ENCODE measurements around the gene CTRB2.

CTRB2 gene

GRCh38 chr16:75203667-75204409 is 3.1 kb downstream of the CTRB2 start:
- no peak for DNase-seq

- no peak for DNase-seq
These were observed 3.9 kb downstream of the CTRB2 start for GRCh38 chr16:75203096-75203495.

DNA sequence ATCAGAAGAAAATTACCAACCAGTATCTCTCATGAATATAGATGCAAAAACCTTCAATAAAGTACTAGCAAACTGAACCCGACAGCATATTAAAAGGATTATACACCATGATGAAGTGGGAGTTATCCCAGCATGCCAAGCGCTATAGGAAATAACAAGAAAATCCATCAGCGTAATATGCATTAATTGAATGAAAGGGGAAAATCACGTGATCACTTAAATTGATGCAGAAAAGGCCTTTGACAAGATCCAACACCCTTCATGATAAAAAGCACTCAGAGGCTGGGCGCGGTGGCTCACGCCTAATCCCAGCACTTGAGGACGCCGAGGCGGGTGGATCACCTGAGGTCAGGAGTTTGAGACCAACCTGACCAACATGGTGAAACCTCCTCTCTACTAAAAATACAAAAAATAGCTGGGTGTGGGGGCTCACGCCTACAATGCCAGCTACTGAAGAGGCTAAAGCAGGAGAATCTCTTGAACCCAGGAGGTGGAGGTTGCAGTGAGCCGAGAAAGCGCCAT is 4.8 kb downstream of the CTRB2 start:
- no peak for DNase-seq

DNA sequence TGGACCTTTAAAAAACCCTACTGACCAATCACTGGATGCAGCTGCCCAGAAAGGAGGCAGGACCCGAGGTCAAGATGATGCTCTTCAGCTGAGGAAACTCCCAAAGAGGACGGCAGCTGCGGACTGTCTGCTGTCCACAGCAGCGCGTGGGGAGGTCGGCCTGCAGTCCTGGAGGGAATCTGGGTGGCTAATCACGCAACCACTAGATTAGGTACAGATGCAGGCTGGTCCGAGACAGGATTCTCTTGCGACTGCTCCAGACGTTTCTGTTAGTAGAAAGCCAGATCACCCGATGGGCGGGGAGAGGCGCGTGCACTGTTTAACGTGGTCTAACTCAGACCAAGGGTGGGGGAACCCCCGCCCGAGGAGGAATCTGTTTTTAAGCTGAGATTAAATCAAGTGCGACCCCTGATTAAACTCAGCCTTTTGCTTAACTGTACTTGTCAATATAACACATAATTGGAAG is 8.8 kb downstream of the CTRB2 start:
- DNase-seq: no peak

DNA sequence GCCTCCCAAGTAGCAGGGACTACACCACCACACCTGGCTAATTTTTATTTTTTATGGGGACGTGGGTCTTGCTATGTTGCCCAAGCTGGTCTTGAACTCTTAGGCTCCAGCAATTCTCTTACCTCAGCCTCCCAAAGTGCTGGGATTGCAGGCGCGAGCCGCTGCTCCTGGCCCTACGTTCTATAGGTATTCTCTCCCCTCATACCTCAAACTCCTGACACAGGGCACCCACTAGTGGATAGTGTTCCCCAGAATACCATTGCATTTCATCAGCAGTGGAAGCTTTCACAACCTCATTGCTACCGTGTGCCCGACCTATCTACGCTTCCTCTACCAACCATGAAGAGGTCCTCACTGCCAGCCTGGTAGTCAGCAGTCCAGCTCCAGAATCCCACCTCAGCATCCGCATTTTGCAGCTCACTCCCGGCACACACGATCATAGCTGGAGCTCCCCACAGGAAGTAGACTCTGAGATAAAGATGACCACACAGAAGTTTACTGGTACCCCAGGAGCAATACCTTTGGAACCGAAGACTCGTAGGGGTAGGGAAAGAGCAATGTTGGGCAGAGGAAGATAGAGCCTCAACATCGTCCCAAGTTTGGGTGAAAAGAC is 9.3 kb downstream of the CTRB2 start:
- DNase-seq: no peak

- DNase-seq: no peak
These were observed 10.1 kb downstream of the CTRB2 start for GRCh38 chr16:75196836-75197235.

DNA sequence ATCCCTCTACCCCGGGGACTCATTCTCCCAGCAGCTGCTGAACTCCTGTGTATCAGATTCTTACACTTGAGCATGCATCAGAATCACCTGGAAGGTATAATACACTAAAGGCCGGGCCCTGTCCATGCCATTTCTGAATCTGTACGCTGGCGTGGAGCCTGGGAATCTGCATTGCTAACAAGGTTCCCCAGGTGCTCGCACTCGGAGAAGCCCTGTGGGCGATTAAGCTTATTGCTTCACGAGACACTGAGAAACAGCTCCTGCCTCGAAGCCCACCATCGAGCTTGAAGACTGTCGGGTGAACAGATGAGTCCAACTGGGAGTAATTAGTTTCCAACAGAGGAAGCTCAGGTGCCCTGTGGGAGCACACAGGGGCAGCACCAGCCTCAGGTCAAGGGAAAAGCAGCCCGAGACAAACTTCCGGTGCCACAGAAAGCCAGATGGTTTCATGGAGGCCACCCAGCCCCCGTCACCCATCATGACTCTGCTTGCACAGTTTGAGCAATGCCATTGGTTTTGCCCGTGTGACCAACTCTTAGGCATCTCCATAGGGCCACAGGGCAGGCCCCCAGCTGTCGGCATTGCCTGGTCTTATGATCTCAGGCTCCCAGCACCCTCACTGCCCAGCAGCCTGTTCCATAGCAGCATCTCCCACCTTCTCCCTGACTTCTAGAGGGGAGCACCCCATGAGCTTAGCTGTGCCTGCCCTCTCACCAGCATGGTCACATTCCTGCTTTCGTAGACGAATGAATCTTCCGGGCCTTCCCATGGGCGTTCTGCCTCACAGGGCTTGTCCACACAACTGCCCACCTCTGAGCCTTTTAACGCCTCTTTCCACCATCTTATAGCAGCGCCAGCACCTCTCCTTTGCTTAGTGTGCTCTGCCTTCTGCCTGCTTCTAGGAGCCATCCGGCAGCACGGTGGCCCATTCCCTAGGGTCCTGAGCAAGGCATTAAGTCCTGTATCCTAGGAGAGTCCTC is 10.9 kb downstream of the CTRB2 start:
- no peak for DNase-seq

DNA sequence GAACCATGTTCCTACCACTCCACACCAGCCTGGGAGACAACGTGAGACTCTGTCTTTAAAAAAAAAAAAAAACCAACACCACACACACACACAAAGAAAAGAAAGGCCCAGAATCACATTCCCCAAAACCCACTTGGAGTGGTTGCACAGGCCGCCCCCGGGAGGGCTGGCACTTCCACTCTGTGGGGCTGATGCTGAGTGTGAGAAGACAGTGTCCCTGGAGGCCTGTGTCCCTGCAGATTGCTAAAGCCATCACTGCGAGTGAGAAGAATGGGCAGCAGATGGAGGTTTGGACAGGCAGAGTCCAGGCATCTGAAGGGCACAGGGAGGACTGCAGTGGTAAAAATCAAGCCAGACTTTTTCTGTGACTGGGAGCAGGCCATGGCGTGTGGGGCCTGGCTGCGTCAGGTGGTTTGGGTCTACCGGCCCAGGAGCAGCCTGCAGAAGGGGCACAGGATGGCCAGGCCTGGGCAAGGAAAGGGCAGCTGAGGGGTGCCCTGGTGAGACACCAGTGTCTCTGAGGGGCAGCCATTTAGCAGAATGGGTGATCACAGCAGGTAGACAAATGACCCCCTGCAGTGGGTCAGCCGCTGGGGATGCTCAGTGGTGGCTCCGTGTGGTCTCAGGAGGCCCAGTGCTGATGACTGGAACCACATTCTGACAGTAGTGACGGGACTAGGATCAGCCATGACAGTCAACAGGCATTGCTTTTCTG is 13.1 kb downstream of the CTRB2 start:
- no peak for DNase-seq

- DNase-seq: no peak
These were observed 13.7 kb downstream of the CTRB2 start for GRCh38 chr16:75193265-75193650.

GRCh38 chr16:75192606-75193264 is 14.2 kb downstream of the CTRB2 start:
- DNase-seq: no peak

DNA sequence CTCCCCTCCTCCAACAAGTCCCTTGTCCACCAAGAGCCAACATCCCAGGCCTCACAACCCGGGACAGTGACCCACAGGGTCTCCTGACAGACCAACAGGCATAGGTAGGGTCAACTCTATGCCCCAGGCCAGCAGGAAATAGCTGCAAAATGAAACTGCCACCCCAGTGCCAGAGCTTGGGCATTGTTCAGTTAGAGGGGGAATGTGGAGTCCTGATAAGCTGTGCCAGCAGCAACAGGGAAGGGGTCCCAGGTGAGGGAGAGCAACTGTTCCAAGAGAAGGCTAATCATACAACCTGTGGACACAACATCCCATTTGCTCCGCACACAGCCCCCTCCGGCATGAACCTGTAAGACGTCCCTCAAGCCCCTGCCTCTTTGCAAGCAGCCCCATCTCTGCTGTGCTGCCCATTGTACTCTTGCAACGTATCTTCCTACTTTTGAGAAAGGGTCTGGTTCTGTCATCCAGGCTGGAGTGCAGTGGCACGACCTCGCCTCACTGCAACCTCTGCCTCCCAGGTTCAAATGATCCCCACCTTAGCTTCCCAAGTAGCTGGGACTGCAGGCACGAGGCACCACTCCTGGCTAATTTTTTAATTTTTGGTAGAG is 17.2 kb downstream of the CTRB2 start:
- no peak for DNase-seq

GRCh38 chr16:75188832-75189477 is 18.0 kb downstream of the CTRB2 start:
- DNase-seq: no peak

GRCh38 chr16:75181630-75182029 is 25.3 kb downstream of the CTRB2 start:
- DNase-seq: no peak

GRCh38 chr16:75179208-75179607 is 27.8 kb downstream of the CTRB2 start:
- no peak for DNase-seq

GRCh38 chr16:75176926-75177325 is 30.0 kb downstream of the CTRB2 start:
- no peak for DNase-seq

GRCh38 chr16:75175074-75175473 is 31.9 kb downstream of the CTRB2 start:
- DNase-seq: no peak

DNA sequence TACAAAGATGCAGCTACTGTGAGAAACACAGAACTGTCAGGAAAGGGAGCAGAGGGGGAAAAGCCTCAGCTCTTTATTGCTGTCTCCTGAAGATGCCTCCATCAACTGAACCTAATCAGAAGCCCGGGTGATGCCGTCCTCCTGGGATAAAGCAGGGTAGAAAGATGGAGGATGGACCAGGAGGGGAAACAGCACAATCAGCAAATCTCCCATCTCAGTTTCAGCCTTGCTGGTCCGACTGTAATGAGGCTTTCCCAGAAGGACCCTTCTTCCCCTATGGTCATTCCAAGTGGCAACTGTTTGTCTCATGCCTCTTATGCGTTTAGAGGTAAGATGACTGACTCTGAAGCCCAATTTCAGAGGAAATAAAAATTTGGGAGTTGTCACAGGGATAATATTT is 34.4 kb downstream of the CTRB2 start:
- no peak for DNase-seq

- no peak for DNase-seq
These were observed 37.0 kb downstream of the CTRB2 start for GRCh38 chr16:75169899-75170405.

DNA sequence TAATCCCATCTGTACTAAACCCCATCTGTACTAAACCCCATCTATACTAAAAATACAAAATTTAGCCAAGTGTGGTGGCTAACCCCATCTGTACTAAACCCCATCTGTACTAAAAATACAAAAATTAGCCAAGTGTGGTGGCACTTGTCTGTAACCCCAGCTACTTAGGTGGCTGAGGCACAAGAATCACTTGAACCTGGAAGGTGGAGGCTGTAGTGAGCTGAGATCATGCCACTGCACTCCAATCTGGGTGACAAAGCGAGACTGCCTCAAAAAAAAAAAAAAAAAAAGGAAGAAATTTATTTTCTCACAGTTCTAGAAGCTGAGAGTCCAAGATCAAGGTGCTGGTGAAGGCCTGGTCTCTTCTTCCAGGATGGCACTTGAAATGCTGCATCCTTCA is 46.6 kb downstream of the CTRB2 start:
- DNase-seq: no peak

All from stimulated activated CD4-positive, alpha-beta T cell treated with anti-CD3 and anti-CD28 coated beads, Interleukin-4, amount 100 ng/mL, for 1 hour (primary cell).